Measurements from ENCODE around the gene RASAL2. TPM values are rescaled to one million over a fixed set of nuclear protein-coding genes. Genes with fewer than 3 reads are reported as not detected.

The RASAL2 gene
- total RNA-seq, 4 donors from 2014 or later = 19.7 to 36.7 (median 27.4) TPM

DNA sequence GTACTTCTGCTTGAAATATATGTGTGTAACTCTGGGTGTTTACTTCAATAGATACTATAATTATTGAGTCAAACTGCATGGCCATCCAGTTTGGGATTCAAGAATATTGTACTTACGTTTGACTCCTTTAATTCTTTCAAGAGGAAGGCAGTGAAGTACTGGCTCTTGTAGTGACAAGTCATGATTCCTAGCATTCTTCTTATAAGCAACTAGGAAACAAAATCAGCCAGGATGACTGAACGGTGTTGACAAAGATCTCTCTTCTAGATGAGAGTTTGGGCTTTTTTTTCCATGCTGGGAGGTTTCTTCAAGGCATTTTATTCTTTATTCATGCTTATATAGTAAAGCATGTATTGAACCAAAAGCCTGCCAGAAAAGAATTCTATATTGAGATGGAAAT, 344.5 kb downstream of the RASAL2 start:
- TF ChIP-seq, protein P1, sequence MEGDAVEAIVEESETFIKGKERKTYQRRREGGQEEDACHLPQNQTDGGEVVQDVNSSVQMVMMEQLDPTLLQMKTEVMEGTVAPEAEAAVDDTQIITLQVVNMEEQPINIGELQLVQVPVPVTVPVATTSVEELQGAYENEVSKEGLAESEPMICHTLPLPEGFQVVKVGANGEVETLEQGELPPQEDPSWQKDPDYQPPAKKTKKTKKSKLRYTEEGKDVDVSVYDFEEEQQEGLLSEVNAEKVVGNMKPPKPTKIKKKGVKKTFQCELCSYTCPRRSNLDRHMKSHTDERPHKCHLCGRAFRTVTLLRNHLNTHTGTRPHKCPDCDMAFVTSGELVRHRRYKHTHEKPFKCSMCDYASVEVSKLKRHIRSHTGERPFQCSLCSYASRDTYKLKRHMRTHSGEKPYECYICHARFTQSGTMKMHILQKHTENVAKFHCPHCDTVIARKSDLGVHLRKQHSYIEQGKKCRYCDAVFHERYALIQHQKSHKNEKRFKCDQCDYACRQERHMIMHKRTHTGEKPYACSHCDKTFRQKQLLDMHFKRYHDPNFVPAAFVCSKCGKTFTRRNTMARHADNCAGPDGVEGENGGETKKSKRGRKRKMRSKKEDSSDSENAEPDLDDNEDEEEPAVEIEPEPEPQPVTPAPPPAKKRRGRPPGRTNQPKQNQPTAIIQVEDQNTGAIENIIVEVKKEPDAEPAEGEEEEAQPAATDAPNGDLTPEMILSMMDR (IDR thresholded peaks at IDR 0.05; ENCODE audit: low read depth) = no peak

DNA sequence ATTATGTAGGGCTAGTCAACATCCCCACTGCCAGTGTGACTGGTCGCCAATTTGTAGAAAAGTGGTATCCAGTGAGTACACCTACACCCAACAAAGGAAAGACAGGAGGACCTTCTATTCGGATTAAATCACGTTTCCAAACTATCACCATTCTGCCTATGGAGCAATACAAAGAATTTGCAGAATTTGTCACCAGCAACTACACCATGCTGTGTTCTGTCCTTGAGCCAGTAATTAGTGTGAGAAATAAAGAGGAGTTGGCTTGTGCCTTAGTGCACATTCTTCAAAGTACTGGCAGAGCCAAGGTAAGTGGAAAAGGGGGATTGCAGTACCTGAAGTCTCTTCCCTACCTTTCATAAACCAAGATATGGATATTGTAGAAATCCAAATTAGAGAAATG, 349.0 kb downstream of the RASAL2 start:
- TF ChIP-seq, protein P1 (IDR thresholded peaks at IDR 0.05; ENCODE audit: low read depth) = no peak

DNA sequence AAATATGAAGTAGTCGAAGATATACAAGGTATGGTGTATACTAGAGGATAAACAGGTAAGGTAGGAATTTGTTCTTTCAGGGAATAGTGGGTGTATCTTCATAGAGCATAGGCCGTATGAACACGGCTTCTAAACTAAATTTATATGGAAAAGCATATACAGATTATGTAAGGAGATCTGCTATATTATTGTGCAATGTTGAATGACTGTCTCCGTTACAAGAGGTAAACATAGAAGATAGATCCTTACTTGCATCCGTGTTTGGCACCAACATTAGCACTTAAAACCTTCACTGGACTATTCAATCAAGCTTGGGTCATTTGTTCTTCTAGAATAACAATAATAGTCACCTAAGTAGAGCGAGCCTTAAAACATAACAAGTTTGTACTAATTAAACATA, 357.0 kb downstream of the RASAL2 start:
- TF ChIP-seq, protein P1 (IDR thresholded peaks at IDR 0.05; ENCODE audit: low read depth) = no peak

DNA sequence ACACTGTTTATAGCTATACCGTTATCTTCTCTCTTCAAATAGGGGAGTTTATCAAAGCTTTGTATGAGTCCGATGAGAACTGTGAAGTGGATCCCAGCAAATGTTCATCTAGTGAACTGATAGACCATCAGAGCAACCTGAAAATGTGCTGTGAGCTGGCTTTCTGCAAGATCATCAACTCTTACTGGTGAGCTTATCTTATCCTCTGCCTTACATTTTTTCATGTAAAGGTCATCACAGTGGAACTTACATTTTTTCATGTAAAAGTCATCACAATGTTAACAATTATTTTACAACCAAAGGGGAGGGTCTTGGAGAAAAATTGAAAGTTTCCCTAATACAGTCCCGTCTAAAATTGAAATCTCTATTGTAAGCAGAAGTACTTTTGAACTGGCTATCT, 357.6 kb downstream of the RASAL2 start:
- TF ChIP-seq, protein P1 (IDR thresholded peaks at IDR 0.05; ENCODE audit: low read depth) = no peak

DNA sequence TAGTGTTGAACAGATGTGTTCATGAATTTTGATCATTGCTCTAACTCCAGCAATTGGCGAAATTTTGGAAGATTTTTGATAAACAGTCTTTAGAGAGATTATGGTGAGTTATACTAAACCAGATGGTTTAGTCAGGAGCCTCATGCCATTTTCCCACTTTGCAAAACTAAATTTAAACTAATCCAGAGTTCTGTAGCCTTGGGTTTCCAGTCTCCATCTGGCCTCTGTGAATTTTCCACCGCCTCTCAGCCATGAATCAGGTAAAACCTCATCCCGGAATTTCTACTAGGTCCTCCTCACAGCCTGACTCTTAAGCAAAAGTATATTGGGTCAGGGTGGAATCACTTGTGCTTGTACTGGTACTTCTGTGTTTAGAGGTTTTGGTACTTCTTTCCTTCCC, 358.1 kb downstream of the RASAL2 start:
- TF ChIP-seq, protein P1 (IDR thresholded peaks at IDR 0.05; ENCODE audit: low read depth) = no peak

DNA sequence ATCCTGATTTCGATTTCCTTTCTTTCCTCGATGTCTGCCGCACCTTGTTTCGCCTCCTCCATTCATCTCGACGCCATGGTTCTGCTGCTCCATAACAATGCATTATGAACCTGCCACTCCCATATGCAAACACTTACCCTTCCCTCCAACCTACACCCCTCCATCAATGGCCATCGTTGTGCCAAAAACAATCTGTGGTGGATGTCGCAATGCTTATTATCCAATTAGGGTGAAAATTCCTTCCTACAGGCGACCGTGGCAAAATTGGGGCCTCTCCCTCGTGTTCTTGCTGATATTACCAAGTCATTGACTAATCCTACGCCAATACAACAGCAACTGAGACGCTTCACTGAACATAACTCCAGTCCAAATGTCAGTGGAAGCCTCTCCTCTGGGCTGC, 362.6 kb downstream of the RASAL2 start:
- TF ChIP-seq, protein P1 (IDR thresholded peaks at IDR 0.05; ENCODE audit: low read depth) = no peak

DNA sequence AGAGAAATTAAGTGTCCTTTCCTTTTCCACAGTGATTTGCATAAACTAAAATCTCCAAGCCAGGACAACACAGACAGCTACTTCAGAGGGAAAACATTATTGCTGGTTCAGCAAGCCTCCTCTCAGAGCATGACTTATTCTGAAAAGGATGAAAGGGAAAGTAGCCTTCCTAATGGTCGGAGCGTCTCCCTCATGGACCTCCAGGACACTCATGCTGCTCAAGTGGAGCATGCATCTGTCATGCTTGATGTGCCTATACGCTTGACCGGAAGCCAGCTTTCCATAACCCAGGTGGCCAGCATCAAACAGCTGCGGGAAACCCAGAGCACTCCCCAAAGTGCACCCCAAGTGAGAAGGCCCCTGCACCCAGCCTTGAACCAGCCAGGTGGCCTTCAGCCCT, 363.7 kb downstream of the RASAL2 start:
- TF ChIP-seq, protein P1 (IDR thresholded peaks at IDR 0.05; ENCODE audit: low read depth) = no peak

Data from subcutaneous adipose tissue (tissue), 4 donors.